ENCODE measurements around the gene TMEM255A.
"Not testable (repeated sequence)": the region's sequence is repeated elsewhere in the genome, so short reads cannot be mapped to it uniquely, and the experiment has no call there.

Gene TMEM255A

DNA sequence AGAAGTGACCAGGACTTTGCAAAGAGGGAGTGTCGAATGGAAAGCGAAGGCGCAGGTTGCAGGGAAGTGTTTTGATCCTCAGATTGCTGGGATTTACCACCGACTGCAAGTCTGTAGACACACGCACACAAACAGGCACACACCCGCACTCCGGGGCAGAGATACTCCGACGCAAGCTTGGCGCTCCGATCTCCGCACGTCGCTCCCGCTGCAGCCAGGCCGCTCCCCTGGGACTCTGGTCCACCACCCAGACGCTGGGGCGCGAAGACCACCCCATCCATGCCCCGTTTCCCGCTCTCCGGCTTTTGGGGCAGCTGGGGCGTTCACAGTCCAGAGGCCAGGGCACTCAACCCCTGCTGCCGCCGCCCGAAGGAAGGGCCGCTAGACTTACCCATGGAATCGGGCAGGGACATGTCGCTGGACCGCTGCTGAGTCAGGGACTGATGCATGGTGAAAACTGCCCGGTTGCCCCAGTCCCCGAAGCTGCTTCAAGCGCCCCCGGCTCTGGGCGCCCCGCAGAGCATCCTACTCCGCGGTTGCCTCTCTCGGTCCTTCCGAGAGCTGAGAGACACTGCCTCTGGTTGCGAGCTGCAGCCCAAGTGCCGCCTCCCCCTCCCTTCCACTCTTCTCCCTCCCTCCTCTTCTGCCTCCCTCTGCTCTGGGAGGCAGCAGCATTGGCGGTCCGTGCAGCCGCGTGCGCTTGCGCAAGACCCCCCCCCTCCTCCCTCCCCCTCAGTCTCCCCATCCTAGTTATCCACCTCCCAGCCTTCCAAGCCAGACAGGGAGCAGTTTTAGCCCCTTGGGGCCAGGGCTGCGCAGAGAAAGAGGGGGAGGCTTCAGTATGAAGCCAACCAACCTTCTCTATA, at the start of gene TMEM255A:
TSS of gene TMEM255A (minus strand) at position 601 of the 866 bp plus-strand sequence. CDS start at position 449, 152 bp downstream.
- H3K27ac ChIP-seq: no peak within 1 kb of the TSS
- DNase-seq (ENCODE audit: low read depth, low spot score): no peak

DNA sequence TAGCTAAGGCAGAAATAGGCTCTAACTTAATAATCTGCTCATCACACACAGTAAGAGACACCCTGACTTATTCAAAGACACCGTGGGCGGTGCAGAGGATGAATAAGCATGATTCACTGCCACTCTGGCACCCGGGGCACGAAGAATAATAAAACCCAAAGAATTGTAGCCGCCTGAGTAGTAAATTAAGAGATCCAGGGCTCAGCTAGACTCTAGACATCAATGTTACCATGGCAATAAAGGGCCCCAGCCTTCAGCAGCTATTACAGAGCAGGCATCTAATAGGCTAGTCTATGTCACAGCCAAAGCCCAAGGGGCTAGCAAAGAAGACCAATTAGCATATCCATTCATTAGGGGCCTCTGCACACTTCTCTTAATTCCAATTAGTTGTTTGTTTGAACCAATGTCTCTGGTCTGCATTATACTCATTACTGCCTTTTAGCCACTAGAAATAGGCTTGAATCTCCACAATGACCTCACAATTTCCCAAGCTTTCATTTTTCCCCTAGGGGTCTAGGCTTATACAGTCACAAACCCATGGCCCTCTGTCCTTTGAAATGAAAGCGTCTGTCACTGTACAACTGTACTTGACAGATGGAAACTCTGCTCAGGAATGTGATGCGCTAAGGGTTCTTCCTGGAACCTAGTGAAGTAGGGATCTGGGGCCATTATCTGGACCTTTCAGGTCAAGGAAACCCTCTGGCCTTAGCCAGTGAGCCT, 47.6 kb upstream of the TMEM255A start:
- DNase-seq (ENCODE audit: low read depth, low spot score): peak; percentile 1
- H3K27ac ChIP-seq: no peak overlapping the region

DNA sequence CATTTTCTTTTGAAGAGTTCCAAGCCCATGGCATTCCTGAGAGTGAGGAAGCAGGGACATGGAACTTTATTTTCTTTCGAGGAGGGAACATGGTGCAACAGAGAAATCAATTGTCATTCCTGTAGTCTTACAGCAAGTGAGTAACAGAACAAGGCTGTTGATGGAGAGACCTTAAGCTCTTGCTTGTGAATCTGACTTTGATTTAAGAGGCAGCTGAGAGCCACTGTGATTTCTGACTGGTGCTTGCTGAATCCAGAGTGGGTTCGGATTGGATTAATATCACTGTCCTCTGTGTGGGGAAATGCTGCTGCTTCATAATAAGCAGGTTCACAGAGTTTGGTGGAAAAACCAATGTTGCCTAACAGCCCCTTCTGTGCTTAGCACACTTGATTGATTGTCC, 45.9 kb upstream of the TMEM255A start:
- no peak for DNase-seq (ENCODE audit: low read depth, low spot score)

DNA sequence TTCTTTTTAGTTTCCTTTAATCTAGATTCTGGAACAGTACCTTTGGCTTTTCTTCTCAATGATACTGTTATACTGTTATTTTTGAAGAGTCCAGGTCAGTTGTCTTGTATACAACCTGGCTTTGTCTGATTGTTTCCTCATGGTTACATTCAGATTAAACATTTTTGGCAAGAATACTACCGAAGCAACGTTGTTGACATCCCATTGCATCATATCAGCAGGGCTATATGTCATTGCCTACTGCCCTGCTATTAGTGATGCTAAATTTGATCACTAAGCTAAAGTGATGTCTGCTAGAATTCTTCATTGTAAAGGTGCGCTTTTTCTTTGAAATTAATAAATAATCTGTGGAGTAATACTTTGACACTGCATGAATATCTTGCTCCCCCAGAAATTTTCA, 44.8 kb upstream of the TMEM255A start:
- H3K27ac ChIP-seq: no peak overlapping the region
- DNase-seq (ENCODE audit: low read depth, low spot score): no peak

More for the DNA sequence above, 45.9 kb upstream of the TMEM255A start:
- no peak overlapping the region for H3K27ac ChIP-seq

DNA sequence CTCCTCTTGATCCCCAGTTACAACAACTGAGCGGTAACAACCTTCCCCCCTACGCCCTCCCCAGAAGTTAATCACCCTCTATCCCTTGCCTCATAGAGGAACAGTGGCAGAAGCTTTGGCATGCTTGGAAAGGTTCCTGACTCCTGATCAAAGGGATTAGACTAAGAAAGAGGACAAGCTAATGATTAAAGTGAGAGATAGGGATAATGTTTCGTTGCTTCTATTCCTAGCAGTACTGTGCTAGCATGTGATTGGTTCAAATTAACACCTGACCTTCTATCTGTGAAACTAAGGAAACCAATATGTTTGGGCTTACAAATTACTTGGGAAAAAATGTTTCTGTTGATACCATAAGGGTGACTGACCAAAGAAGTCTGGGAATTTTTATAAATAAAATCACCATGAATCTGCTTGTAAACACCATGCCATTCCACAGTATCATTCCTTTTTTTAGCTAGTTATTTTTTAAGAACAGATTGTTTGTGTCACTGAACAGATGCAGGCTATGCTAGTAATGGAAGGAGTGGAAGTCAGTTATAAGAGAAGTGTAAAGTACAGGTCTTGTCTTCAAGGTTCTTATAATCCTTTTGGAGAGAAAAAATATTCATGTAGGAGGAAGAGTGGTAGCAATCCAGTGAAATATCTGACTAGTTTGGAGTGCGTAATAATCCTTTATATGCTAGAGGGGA, 39.3 kb upstream of the TMEM255A start:
- H3K27ac ChIP-seq: no peak overlapping the region
- DNase-seq (ENCODE audit: low read depth, low spot score): no peak

DNA sequence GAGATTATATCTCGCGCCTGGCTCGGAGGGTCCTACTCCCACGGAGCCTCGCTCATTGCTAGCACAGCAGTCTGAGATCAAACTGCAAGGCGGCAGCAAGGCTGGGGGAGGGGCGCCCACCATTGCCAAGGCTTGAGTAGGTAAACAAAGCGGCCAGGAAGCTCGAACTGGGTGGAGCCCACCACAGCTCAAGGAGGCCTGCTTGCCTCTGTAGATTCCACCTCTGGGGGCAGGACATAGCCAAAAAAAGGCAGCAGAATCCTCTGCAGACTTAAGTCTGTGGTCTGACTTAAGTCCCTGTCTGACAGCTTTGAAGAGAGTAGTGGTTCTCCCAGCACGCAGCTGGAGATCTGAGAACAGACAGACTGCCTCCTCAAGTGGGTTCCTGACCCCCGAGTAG, 33.3 kb upstream of the TMEM255A start:
- DNase-seq (ENCODE audit: low read depth, low spot score); H3K27ac ChIP-seq: not testable (repeated sequence)

DNA sequence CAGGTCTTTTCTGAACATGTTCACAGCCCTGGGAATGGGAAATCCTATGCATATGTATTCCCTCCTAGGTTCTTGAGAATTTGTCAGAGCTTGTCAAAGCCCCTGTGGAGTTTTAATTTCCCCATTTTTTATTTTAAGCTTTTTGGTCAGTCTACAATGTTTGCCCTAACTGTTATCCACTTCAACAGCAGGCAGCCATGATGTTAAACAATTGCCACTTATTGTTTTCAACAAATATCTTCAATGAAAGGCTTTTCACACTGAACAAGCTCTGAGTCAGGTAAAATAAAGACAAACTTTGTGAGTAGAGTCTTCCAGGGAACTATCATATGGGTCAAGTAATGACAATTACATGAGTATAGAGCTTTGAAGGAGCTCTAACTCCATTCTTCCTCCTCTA, 25.6 kb upstream of the TMEM255A start:
- no peak for DNase-seq (ENCODE audit: low read depth, low spot score)
- H3K27ac ChIP-seq: no peak overlapping the region

DNA sequence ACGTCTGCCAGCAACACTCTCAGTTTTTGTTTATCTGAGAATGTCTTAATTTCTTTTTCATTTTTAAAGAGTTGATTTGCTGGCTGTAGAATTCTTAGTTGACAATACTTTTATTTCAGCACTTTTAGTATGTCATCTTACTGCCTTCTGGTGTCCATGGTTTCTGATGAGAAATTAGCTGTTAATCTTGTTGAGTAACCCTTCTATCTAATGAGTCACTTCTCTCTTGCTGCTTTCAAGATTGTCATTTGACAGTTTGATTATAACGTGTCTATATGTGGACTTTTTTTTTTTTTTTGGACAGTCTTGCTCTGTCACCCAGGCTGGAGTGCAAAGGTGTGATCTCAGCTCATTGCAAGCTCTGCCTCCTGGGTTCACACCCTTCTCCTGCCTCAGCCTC, 24.0 kb upstream of the TMEM255A start:
- no peak for DNase-seq (ENCODE audit: low read depth, low spot score)
- H3K27ac ChIP-seq: no peak overlapping the region

DNA sequence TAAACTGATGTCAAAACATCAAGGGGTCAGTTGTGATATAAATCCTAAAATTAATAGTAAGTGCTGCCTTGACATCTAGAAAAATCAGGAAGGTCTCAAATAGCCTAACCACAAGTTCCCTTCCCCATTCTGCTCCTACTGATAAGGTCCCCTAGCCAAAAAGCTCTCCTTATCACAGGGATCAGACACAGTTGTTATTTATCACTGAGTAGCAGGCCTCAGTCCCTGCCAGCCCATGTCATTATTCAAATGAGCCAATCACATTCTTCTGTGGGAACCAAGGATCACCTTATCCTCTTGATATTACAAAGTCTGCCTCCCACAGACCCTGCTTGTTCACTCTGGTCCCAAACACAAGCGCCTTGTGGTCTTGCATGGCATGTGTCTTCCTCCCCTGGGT, 23.3 kb upstream of the TMEM255A start:
- no peak overlapping the region for H3K27ac ChIP-seq

DNA sequence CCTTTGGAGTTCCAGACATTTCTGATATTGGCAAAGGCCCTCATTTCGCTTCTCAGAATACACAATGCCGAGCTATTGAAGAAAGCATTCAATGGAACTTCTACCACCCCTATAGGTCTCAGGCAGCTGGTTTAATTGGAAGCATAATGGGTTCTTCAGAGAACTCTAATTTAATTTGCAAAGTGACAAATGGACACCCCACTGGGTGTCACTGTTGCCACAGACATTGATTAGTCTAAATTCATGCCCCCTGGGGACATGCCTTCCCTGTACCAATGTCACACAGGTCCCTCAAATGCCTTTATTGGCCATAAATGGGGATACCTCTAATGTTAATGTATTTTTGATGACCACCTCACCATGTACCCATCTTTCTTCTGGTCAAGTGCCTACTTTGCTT, 22.9 kb upstream of the TMEM255A start:
- DNase-seq (ENCODE audit: low read depth, low spot score): no peak
- no peak overlapping the region for H3K27ac ChIP-seq

More for the DNA sequence above, 23.3 kb upstream of the TMEM255A start:
- no peak for DNase-seq (ENCODE audit: low read depth, low spot score)

DNA sequence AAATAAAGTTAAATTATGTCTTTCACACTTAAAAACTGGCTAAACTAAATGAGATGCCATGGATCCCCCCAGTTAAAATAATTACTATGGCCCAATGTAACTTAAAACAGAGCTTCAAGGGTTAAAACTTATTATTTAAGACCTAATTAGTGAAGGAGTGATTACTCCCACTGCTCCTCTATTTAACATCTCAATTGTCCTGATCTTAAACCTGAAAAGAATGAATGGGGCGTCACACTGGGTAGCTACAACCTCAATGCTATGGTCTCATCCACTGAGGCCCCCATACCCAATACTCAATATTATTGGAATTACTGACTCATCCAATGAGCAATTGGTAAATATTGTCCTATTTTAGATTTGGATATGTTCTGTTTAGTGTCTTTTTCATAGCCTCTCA, 21.1 kb upstream of the TMEM255A start:
- no peak overlapping the region for H3K27ac ChIP-seq
- DNase-seq (ENCODE audit: low read depth, low spot score): no peak

DNA sequence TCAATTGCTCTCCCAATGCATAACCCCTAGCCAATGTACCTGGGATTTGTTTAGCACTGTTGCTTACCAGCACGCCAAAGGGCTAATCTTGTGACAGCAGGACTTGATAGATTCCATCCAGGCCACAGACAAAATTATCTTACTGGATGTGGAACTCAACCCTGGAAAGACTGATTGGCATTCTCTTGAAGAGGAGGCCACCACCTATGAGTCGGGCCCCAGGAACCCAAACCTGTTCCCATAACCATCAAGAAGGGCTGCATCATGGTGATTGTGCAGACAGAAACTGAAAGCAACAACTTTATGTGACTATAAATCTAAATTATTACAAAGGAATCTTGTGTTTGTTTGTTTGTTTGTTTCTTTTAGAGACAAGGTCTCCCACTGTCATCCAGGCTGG, 19.9 kb upstream of the TMEM255A start:
- H3K27ac ChIP-seq: no peak overlapping the region
- no peak for DNase-seq (ENCODE audit: low read depth, low spot score)

DNA sequence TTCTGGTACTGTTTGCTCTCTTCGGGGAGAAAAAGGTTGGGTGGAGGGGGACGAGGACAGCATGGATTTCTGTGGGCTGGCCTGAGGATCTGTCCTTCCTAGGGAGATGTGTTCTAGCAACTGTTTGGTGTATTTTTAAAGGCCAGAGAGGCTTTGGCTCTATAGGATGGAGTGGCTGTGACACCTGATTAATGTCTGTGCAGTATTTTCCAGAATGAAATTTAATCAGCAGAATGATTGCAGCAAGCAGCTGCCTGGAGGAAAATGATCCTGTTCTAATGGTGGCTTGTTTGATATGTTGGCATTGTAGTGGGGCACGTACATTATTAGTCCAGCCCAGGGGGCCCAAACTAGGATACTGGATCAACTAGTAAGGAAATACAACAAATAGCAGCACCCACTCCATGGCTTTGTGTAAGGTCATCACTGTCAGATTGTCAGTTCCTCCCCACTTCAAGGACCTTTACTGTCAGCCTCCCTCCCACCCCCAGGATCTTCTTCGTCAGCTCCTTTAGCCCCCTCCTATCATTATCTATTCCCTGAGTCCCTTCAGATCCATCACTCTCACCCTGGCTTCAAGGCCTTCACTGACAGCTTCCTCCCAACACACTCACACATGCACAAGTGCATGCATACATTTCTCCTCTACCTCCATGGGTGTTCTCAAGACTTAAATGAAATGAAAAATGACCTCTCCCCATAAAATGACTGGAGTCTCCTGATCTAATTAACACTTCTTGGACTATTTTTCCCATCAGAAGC, 10.4 kb upstream of the TMEM255A start:
- DNase-seq (ENCODE audit: low read depth, low spot score): no peak
- H3K27ac ChIP-seq: no peak overlapping the region

DNA sequence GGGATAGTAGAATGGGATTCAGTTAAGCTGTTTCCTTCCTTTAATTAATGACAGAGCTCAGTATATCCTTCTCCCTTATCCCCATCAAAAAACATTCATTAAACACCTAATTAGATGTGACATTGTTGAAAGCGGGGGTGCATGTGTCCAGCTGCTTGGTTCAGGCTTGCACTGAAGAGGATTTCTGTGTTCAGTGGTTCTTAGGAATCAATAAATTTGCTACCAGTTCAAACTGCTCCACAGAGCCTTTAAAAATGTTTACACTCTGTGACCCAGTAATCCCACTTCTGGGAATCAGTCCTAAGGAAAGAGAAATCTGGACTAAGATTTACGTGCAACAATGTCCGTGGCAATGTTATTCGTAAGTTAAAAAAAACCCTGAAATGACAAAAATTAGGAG, 7.2 kb upstream of the TMEM255A start:
- DNase-seq (ENCODE audit: low read depth, low spot score): no peak
- H3K27ac ChIP-seq: no peak overlapping the region

DNA sequence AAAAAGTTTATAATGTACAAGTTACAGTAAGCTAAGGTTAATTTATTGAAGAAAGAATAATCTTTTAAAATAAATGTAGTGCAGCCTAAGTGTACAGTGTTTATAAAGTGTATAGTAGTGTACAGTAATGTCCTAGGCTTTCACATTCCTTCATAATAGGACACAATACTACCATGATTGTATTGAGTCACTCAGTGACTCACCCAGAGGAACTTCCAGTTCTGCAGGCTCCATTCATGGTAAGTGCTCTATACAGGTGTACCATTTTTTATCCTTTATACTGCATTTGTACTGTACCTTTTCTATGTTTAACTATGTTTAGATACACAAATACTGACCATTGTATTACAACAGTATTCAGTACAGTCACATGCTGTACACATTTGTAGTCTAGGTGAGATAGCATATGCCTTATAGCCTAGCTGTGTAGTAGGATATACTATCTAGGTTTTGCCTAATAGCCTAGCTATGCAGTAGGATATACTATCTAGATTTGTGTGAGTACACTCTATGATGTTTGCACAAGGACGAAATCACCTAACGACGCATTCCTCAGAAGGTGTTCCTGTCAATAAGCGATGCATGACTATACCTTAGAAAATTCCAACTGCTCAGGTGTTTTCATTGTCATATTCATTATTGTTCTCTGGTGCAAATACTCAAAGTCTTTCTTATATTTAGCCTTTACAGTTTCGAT, 5.5 kb upstream of the TMEM255A start:
- no peak for DNase-seq (ENCODE audit: low read depth, low spot score)

DNA sequence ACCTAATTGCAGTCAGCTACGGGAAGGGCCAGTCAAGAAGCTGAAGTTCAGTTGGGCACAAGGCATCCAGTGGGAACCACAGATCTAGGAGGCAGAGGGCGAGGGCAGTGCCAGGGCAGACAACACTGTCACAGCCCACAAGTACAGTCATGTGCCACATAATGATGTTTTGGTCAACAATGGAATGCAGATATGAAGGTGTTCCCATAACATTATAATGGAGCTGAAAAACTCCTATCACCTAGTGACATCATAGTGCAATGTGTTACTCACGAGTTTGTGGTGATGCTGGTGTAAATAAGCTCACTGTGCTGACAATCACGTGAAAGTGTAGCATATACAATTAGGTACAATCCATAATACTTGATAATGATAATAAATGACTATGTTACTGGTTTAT, 4.5 kb upstream of the TMEM255A start:
- peak overlapping the region; percentile 59 for H3K27ac ChIP-seq
- no peak for DNase-seq (ENCODE audit: low read depth, low spot score)

More for the DNA sequence above, 5.5 kb upstream of the TMEM255A start:
- H3K27ac ChIP-seq: peak overlapping the region; percentile 59

DNA sequence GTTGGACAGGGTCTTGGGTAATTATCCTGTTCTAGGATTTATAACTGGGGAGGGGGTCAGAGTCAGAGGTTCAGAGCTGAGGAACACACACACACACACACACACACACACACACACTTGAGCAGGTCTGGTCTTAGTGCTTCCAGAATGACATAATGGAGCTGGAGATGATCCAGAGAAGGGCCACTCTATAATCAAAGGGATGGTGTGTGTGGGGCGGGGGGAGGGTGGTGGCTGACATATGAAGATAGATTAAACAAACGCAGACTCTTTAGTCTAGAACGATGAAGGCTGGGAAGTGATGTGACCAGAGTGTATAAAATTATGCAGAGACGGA, 434 bp upstream of the TMEM255A start:
- no peak overlapping the region for H3K27ac ChIP-seq
- DNase-seq (ENCODE audit: low read depth, low spot score): no peak

DNA sequence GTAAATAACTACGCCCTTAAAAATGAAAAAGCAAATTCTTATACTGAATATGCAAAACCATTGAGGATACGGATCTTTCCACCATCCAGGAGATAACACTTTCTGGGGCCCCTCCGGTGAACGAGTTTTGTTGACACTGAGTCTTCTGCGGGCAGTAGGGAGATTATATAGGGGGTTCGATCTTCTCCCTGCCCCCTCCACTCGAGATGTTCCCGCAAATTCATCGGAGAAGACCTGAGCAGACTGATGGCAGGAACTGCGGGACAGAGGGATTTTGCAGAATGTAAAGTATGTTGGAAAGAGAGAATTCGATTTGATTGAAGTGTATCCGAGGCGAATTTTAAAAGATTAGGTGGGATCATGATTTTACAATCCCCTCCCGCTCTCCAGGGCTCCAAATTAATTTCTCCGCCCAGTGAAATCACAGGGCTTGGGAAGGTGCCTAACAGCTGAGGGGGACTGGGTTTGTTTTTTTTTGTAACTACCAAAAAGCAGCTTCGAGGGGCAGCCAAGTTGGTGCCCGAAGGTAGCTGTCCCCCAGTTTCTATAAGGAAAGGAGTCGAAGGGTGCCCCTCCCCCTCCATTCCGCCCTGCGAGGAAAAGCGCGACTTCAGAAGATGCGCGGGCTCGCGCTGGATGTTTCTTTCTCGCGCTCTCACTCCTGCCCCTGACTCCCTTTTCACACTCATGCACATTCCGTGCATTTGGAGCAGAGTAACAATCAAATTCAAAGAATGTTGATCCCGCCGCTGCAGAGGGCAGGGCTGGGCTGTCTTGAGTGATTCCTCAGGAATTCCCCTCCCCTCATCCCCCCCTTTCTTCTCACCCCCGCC, 1.2 kb downstream of the TMEM255A start:
- no peak for DNase-seq (ENCODE audit: low read depth, low spot score)
- no peak overlapping the region for H3K27ac ChIP-seq

Measured in epithelial cell of prostate (primary cell).